ENCODE results near the gene PCCA. TPM values are rescaled to one million over a fixed set of nuclear protein-coding genes. Genes with fewer than 3 reads are reported as not detected.

The PCCA gene
- total and polyA plus RNA-seq, 2 experiments from 2014 or later: 41.9 to 46.6 TPM

- TF ChIP-seq ZNF462 (CRISPR knock-in tag; IDR thresholded peaks at IDR 0.05): no peak
- TF ChIP-seq JUNB (IDR thresholded peaks at IDR 0.05; ENCODE audit: unreplicated experiment): no peak
- no peak for TF ChIP-seq CREB1 (CRISPR knock-in tag; IDR thresholded peaks at IDR 0.05; ENCODE audit: low read depth)
- TF ChIP-seq EZH2phosphoT487 (IDR thresholded peaks at IDR 0.05; ENCODE audit: unreplicated experiment): no peak
- no peak for TF ChIP-seq CTCF (conservative IDR thresholded peaks at IDR 0.05; ENCODE audit: low read depth in 2 of 2)
- no peak for TF ChIP-seq ETS1 (IDR thresholded peaks at IDR 0.05)
Observed at GRCh38 chr13:100395698-100396373, 306.9 kb downstream of the PCCA start (continued).

Data from GM23338 (cell line).